A673 (cell line): ENCODE results near the gene ZC3H14.

ENCODE experiments used
- EZH2 ChIP-seq: fragments of 200-600 bp; sonication (generic); IDR thresholded peaks from 2 replicates; pipeline ENCODE4 v1.6.1; 2017; ENCODE audit warnings: borderline replicate concordance, low read depth, mild to moderate bottlenecking, mixed read lengths, antibody characterized with exemption, low read length; ENCODE audit not compliant: poor library complexity, severe bottlenecking
- TF ChIP-seq, protein P1 (sequence below): fragments of 300-800, 200-600 bp; sonication (generic); conservative IDR thresholded peaks from 2 replicates; pipeline ENCODE4 v1.5.1; 2017; ENCODE audit warnings: low read depth, mild to moderate bottlenecking, antibody characterized with exemption, low read length, moderate library complexity, mixed read lengths

GRCh38 chr14:88604212-88604611 is 41.4 kb downstream of the ZC3H14 start:
- no peak for TF ChIP-seq EZH2
- TF ChIP-seq, protein P1, sequence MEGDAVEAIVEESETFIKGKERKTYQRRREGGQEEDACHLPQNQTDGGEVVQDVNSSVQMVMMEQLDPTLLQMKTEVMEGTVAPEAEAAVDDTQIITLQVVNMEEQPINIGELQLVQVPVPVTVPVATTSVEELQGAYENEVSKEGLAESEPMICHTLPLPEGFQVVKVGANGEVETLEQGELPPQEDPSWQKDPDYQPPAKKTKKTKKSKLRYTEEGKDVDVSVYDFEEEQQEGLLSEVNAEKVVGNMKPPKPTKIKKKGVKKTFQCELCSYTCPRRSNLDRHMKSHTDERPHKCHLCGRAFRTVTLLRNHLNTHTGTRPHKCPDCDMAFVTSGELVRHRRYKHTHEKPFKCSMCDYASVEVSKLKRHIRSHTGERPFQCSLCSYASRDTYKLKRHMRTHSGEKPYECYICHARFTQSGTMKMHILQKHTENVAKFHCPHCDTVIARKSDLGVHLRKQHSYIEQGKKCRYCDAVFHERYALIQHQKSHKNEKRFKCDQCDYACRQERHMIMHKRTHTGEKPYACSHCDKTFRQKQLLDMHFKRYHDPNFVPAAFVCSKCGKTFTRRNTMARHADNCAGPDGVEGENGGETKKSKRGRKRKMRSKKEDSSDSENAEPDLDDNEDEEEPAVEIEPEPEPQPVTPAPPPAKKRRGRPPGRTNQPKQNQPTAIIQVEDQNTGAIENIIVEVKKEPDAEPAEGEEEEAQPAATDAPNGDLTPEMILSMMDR = no peak
